ENCODE results near the gene PRKCA. TPM values are rescaled to one million over a fixed set of nuclear protein-coding genes. Genes with fewer than 3 reads are reported as not detected.

PRKCA gene
- polyA plus RNA-seq, 1 experiment, result 66.8 TPM

DNA sequence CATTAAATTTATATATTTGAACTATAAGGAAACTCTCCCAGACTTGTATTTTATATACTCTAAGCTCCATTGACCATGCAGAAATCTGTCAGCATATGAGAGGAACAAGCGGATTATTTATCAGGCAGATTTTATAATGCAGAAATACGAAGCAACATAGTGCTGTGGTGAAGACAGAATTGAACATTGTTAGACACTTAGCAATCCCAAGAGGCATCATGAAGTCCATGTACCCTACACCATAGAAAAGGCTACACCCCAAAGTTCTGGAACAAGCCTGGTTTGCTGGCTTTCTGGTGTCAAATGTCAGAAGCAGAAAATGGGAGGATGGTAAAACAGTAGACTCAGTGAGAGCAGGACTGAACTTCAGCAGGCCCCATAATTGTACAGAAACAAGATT lies 241.1 kb downstream of the PRKCA start:
- ChIA-PET CTCF (no interaction called here), POLR2A (interaction anchor here (1.1 to 1.2 kb wide), 2 partner anchors 77 to 81 kb away, joined by 4 read pairs; no protein-coding TSS in a partner anchor)
- H3K27ac ChIP-seq (ENCODE audit: low read depth, low read length), result peak overlapping the region; percentile 80
- TF ChIP-seq, protein P1, sequence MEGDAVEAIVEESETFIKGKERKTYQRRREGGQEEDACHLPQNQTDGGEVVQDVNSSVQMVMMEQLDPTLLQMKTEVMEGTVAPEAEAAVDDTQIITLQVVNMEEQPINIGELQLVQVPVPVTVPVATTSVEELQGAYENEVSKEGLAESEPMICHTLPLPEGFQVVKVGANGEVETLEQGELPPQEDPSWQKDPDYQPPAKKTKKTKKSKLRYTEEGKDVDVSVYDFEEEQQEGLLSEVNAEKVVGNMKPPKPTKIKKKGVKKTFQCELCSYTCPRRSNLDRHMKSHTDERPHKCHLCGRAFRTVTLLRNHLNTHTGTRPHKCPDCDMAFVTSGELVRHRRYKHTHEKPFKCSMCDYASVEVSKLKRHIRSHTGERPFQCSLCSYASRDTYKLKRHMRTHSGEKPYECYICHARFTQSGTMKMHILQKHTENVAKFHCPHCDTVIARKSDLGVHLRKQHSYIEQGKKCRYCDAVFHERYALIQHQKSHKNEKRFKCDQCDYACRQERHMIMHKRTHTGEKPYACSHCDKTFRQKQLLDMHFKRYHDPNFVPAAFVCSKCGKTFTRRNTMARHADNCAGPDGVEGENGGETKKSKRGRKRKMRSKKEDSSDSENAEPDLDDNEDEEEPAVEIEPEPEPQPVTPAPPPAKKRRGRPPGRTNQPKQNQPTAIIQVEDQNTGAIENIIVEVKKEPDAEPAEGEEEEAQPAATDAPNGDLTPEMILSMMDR (IDR thresholded peaks at IDR 0.05; ENCODE audit: low read depth, low read length), result no peak
- no peaks in the 10 kb centered on the region for H3K27me3 ChIP-seq (ENCODE audit: control insufficient read depth, insufficient read depth, low read length)
- no peaks in the 10 kb centered on the region for H3K9me3 ChIP-seq (ENCODE audit: control insufficient read depth, insufficient read depth, low read length)
- DNase-seq (ENCODE audit: low read depth, low spot score), result no peak
- H3K4me3 ChIP-seq (ENCODE audit: low read depth, low read length), result no peak overlapping the region

- no peaks in the 10 kb centered on the region for H3K9me3 ChIP-seq (ENCODE audit: control insufficient read depth, insufficient read depth, low read length)
- ChIA-PET CTCF (interaction anchor here (1.4 kb wide), 1 partner anchor 21 kb away, joined by 7 read pairs; no protein-coding TSS in a partner anchor), POLR2A (no interaction called here)
- TF ChIP-seq, protein P1 (IDR thresholded peaks at IDR 0.05; ENCODE audit: low read depth, low read length), result no peak
- no peak overlapping the region for H3K27ac ChIP-seq (ENCODE audit: low read depth, low read length)
- H3K4me3 ChIP-seq (ENCODE audit: low read depth, low read length), result no peak overlapping the region
- no peaks in the 10 kb centered on the region for H3K27me3 ChIP-seq (ENCODE audit: control insufficient read depth, insufficient read depth, low read length)
- DNase-seq (ENCODE audit: low read depth, low spot score), result no peak
Observed at GRCh38 chr17:66545918-66546317, 243.5 kb downstream of the PRKCA start.

DNA sequence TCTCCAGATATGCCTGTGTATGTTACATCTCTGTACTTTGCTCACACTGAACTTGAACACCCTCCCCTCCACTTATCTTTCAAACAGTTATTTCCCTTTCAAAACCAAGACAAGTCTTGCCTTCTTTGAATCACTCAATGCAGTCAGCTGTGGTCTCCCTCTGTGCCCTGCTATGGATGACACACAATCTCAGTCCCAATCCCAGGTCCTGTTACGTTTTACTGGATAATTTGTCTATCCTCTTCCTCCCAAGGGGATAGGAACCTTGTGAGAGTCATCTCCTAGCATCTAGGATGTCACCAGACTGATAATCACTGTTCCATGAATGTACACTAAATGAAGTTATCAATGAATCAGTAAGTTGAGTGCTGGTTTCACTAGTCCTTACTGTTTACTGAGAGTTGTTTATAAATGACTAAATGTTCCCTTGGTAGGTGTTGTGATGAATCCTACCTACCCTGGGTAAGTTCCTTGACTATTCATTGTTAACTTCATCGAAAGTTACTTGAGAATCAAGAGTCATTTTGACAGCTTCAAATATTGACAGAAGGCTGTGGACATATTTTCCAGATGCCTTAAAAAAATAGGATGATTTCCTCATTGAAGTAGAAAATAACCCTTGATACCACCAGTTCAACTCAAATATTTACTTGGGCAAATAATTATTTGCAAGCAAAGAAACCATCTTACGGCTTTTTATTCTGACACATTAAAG lies 244.9 kb downstream of the PRKCA start:
- CTCF ChIA-PET, result no interaction called here

DNA sequence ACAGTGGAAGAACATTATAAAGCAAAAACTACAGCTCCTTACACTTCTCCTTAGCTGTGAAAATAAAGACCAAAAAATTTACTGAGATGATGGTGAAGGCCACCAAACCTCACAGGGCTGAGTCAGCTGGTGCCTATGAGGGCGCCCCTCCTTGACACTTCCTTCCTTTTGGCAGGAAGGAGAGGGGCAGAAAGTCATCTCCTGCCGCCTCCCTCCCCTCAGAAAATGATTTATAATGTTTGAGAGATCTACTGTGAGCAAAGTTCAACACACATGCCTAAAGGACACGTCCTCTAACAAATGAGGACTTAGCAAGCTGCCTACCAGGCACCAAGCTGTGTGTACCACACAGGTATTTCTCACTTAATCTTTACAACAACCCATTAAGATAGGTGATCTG lies 245.7 kb downstream of the PRKCA start:
- H3K4me3 ChIP-seq (ENCODE audit: low read depth, low read length), result no peak overlapping the region
- POLR2A ChIA-PET, result interaction anchor here (1.2 kb wide), 1 partner anchor 32 kb away, joined by 3 read pairs; no protein-coding TSS in a partner anchor
- TF ChIP-seq, protein P1 (IDR thresholded peaks at IDR 0.05; ENCODE audit: low read depth, low read length), result no peak
- CTCF ChIA-PET, result no interaction called here
- H3K27me3 ChIP-seq (ENCODE audit: control insufficient read depth, insufficient read depth, low read length), result no peaks in the 10 kb centered on the region
- H3K27ac ChIP-seq (ENCODE audit: low read depth, low read length), result peak overlapping the region; percentile 96
- no peaks in the 10 kb centered on the region for H3K9me3 ChIP-seq (ENCODE audit: control insufficient read depth, insufficient read depth, low read length)
- DNase-seq (ENCODE audit: low read depth, low spot score), result no peak

More for the DNA sequence above, 244.9 kb downstream of the PRKCA start:
- POLR2A ChIA-PET, result interaction anchor here (1.2 kb wide), 1 partner anchor 33 kb away, joined by 3 read pairs; no protein-coding TSS in a partner anchor
- no peak for DNase-seq (ENCODE audit: low read depth, low spot score)
- no peaks in the 10 kb centered on the region for H3K27me3 ChIP-seq (ENCODE audit: control insufficient read depth, insufficient read depth, low read length)
- H3K4me3 ChIP-seq (ENCODE audit: low read depth, low read length), result no peak overlapping the region
- no peak overlapping the region for H3K27ac ChIP-seq (ENCODE audit: low read depth, low read length)
- H3K9me3 ChIP-seq (ENCODE audit: control insufficient read depth, insufficient read depth, low read length), result no peaks in the 10 kb centered on the region
- TF ChIP-seq, protein P1 (IDR thresholded peaks at IDR 0.05; ENCODE audit: low read depth, low read length), result no peak

DNA sequence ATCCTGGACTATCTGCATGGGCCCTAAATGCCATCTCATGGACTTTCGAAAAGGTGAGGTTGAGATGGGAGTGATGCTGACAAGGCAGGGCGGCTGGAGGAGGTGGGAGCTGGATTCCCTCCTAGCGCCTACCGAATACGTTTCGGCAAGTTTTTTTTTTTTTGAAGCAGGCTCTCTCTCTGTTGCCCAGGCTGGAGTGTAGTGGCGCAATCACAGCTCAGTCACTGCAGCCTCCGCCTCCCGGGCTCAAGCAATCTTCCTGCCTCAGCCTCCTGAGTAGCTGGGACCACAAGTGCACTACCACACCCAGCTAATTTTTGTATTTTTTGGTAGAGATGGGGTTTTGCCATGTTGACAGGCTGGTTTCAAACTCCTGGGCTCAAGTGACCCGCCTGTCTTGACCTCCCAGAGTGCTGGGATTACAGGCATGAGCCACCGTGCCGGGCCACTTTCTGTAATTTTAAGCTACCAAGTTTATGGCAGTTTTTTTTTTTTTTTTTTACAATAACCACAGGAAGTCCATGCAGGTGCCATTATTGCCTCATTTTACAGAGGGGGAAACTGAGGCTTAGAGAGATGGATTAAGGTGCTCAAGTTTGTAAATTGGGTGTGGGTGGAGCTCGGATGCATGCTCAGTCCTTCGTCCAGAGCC lies 246.4 kb downstream of the PRKCA start:
- Histone ChIP-seq H3K4me3 (ENCODE audit: low read depth, low read length) (no peak overlapping the region), H3K27me3 (ENCODE audit: control insufficient read depth, insufficient read depth, low read length) (no peaks in the 10 kb centered on the region), H3K27ac (ENCODE audit: low read depth, low read length) (peak overlapping the region; percentile 96), H3K9me3 (ENCODE audit: control insufficient read depth, insufficient read depth, low read length) (no peaks in the 10 kb centered on the region)
- ChIA-PET POLR2A (interaction anchor here (0.7 to 1.2 kb wide), 2 partner anchors 32 to 228 kb away, joined by 3 read pairs; no protein-coding TSS in a partner anchor), CTCF (no interaction called here)
- TF ChIP-seq, protein P1 (IDR thresholded peaks at IDR 0.05; ENCODE audit: low read depth, low read length), result no peak
- DNase-seq (ENCODE audit: low read depth, low spot score), result no peak
